A673 (cell line): Measurements from ENCODE around the gene KLHDC4. TPM values are rescaled to one million over a fixed set of nuclear protein-coding genes. Genes with fewer than 3 reads are reported as not detected.
"Not testable (repeated sequence)": the region's sequence is repeated elsewhere in the genome, so short reads cannot be mapped to it uniquely, and the experiment has no call there.

Experiments
- BruUV-seq: library from RNA; stranded (reverse); fragments of 400-500 nt; replicated peaks from 2 replicates; lab custom pipeline; 2021; lab: Mats Ljungman, UMichigan
- CTCF ChIA-PET: fragments of 300-600 bp; sonication (Branson Sonifier 250); formaldehyde crosslinking; loops from one replicate; lab custom pipeline; 2022; ENCODE audit warnings: antibody characterized with exemption; lab: Charles Lee
- POLR2A ChIA-PET: fragments of 300-600 bp; sonication (Branson Sonifier 250); formaldehyde crosslinking; loops from one replicate; lab custom pipeline; 2022; ENCODE audit warnings: antibody characterized with exemption; ENCODE audit not compliant: low non-redundant PET; lab: Charles Lee
- DNase-seq: peaks from one replicate; pipeline ENCODE4 v3.0.0-alpha.2; 2015; ENCODE audit warnings: low spot score
- H3K27ac ChIP-seq: fragments of 200-600 bp; sonication (generic); 2 replicates; pipeline ENCODE4 v1.5.1; 2016; ENCODE audit warnings: mixed run types, low read depth, mild to moderate bottlenecking, mixed read lengths, antibody characterized with exemption, low read length; ENCODE audit not compliant: poor library complexity, severe bottlenecking
- H3K27me3 ChIP-seq: fragments of 200-600 bp; sonication (generic); replicated peaks from 2 replicates; pipeline ENCODE4 v1.6.1; 2017; ENCODE audit warnings: mixed run types, low read depth, mild to moderate bottlenecking, mixed read lengths, antibody characterized with exemption, low read length; ENCODE audit not compliant: insufficient read depth, poor library complexity
- H3K36me3 ChIP-seq: fragments of 200-600 bp; sonication (generic); 2 replicates; pipeline ENCODE4 v1.6.1; 2016; ENCODE audit warnings: mixed run types, mild to moderate bottlenecking, mixed read lengths, antibody characterized with exemption, low read length; ENCODE audit not compliant: insufficient read depth, poor library complexity, severe bottlenecking
- H3K4me1 ChIP-seq: fragments of 200-600 bp; sonication (generic); 2 replicates; pipeline ENCODE4 v1.6.1; 2017; ENCODE audit warnings: mixed run types, mild to moderate bottlenecking, mixed read lengths, antibody characterized with exemption, low read length; ENCODE audit not compliant: insufficient read depth, poor library complexity, severe bottlenecking
- H3K4me3 ChIP-seq: fragments of 200-600 bp; sonication (generic); 2 replicates; pipeline ENCODE4 v1.5.1; 2016; ENCODE audit warnings: low read depth, mixed run types, mild to moderate bottlenecking, mixed read lengths, low read length; ENCODE audit not compliant: poor library complexity, severe bottlenecking
- H3K9me3 ChIP-seq: fragments of 200-600 bp; sonication (generic); 2 replicates; pipeline ENCODE4 v1.6.1; 2016; ENCODE audit warnings: mixed run types, low read depth, mild to moderate bottlenecking, mixed read lengths, antibody characterized with exemption, low read length; ENCODE audit not compliant: poor library complexity, severe bottlenecking
- CTCF ChIP-seq: fragments of 300-800, 200-600 bp; sonication (generic); conservative IDR thresholded peaks from 2 replicates; pipeline ENCODE4 v1.5.1; 2017; ENCODE audit warnings: low read depth, mild to moderate bottlenecking, antibody characterized with exemption, low read length, moderate library complexity, mixed read lengths
- EZH2 ChIP-seq: fragments of 200-600 bp; sonication (generic); IDR thresholded peaks from 2 replicates; pipeline ENCODE4 v1.6.1; 2017; ENCODE audit warnings: borderline replicate concordance, low read depth, mild to moderate bottlenecking, mixed read lengths, antibody characterized with exemption, low read length; ENCODE audit not compliant: poor library complexity, severe bottlenecking
- intact Hi-C: fragments of 100-400 bp; cut with micrococcal nuclease; formaldehyde crosslinking; loops from one replicate; pipeline ENCODE4 v1.10.0; 2022; ENCODE audit not compliant: unreplicated experiment
- total RNA-seq: library from RNA; stranded (reverse); gene quantifications from 2 replicates; pipeline ENCODE4 v1.2.3, GENCODE V29; 2021

KLHDC4 gene
- total RNA-seq, 1 experiment from 2014 or later: 86.6 TPM

GRCh38 chr16:87728026-87728425 lies 37.8 kb downstream of the KLHDC4 start:
- intact Hi-C loops: no loop called here
- POLR2A ChIA-PET: no interaction called here

GRCh38 chr16:87727346-87727745 lies 38.4 kb downstream of the KLHDC4 start:
- Histone ChIP-seq H3K4me1 (peaks cover 9% of the 10 kb centered on the region), H3K36me3 (peaks cover 17% of the 10 kb centered on the region), H3K9me3 (no peaks in the 10 kb centered on the region), H3K4me3 (no peak overlapping the region), H3K27me3 (no peaks in the 10 kb centered on the region), H3K27ac (no peak overlapping the region)
- no peak for DNase-seq
- intact Hi-C loops: no loop called here
- ChIA-PET POLR2A (no interaction called here), CTCF (no interaction called here)
- TF ChIP-seq EZH2 (no peak), CTCF (no peak)
- no TSS peak for BruUV-seq

More at GRCh38 chr16:87728026-87728425, 37.8 kb downstream of the KLHDC4 start:
- no peak for DNase-seq
- Histone ChIP-seq H3K36me3 (peaks cover 14% of the 10 kb centered on the region), H3K27me3 (no peaks in the 10 kb centered on the region), H3K9me3 (no peaks in the 10 kb centered on the region), H3K27ac (no peak overlapping the region), H3K4me1 (peaks cover 7% of the 10 kb centered on the region), H3K4me3 (no peak overlapping the region)
- CTCF ChIA-PET: no interaction called here
- no peak for TF ChIP-seq CTCF
- TF ChIP-seq EZH2: no peak
- no TSS peak for BruUV-seq

- H3K4me3 ChIP-seq, H3K27me3 ChIP-seq, H3K27ac ChIP-seq, DNase-seq, CTCF ChIA-PET, H3K9me3 ChIP-seq, H3K4me1 ChIP-seq, BruUV-seq, POLR2A ChIA-PET, intact Hi-C loops: not testable (repeated sequence)
- H3K36me3 ChIP-seq: peaks cover 25% of the 10 kb centered on the region
Measured at GRCh38 chr16:87726577-87726976, 39.2 kb downstream of the KLHDC4 start.

GRCh38 chr16:87725596-87726235 lies 40.1 kb downstream of the KLHDC4 start:
- Histone ChIP-seq H3K36me3 (peaks cover 26% of the 10 kb centered on the region), H3K4me1 (peaks cover 9% of the 10 kb centered on the region), H3K27ac (no peak overlapping the region), H3K4me3 (no peak overlapping the region), H3K27me3 (no peaks in the 10 kb centered on the region), H3K9me3 (no peaks in the 10 kb centered on the region)
- intact Hi-C loops: no loop called here
- no TSS peak for BruUV-seq
- DNase-seq: peak; percentile 22
- ChIA-PET POLR2A (no interaction called here), CTCF (no interaction called here)
- TF ChIP-seq EZH2: no peak
